ENCODE data around the gene AAK1. TPM values are rescaled to one million over a fixed set of nuclear protein-coding genes. Genes with fewer than 3 reads are reported as not detected.

The AAK1 gene
- polyA plus RNA-seq, 1 experiment, result 23.3 TPM

GRCh38 chr2:69639266-69639665 is 4.3 kb downstream of the AAK1 start:
- Histone ChIP-seq H3K36me3 (ENCODE audit: control insufficient read depth, insufficient read depth, low read length) (no peaks in the 10 kb centered on the region), H3K4me3 (ENCODE audit: low read depth, low read length) (no peak overlapping the region), H3K27me3 (ENCODE audit: control insufficient read depth, insufficient read depth, low read length) (no peaks in the 10 kb centered on the region)
- no peak for DNase-seq (ENCODE audit: low read depth)
- ChIA-PET POLR2A (no interaction called here), CTCF (interaction anchor here (1.1 to 2.2 kb wide), 2 partner anchors 56 to 85 kb away, joined by 3 to 7 read pairs; no protein-coding TSS in a partner anchor)
- no peak for TF ChIP-seq CTCF (IDR thresholded peaks at IDR 0.05; ENCODE audit: insufficient read depth, low read depth, low read length)

GRCh38 chr2:69638630-69639029 is 4.9 kb downstream of the AAK1 start:
- Histone ChIP-seq H3K27me3 (ENCODE audit: control insufficient read depth, insufficient read depth, low read length) (no peaks in the 10 kb centered on the region), H3K4me3 (ENCODE audit: low read depth, low read length) (no peak overlapping the region), H3K36me3 (ENCODE audit: control insufficient read depth, insufficient read depth, low read length) (no peaks in the 10 kb centered on the region)
- POLR2A ChIA-PET, result no interaction called here
- no peak for TF ChIP-seq CTCF (IDR thresholded peaks at IDR 0.05; ENCODE audit: insufficient read depth, low read depth, low read length)
- CTCF ChIA-PET, result interaction anchor here (2.2 kb wide), 1 partner anchor 86 kb away, joined by 7 read pairs; no protein-coding TSS in a partner anchor
- DNase-seq (ENCODE audit: low read depth), result no peak

- DNase-seq (ENCODE audit: low read depth), result no peak
- H3K4me3 ChIP-seq (ENCODE audit: low read depth, low read length), result no peak overlapping the region
- no peaks in the 10 kb centered on the region for H3K27me3 ChIP-seq (ENCODE audit: control insufficient read depth, insufficient read depth, low read length)
- ChIA-PET POLR2A (no interaction called here), CTCF (interaction anchor here (1.2 to 2.2 kb wide), 2 partner anchors 48 to 86 kb away, joined by 3 to 7 read pairs; no protein-coding TSS in a partner anchor)
- TF ChIP-seq CTCF (IDR thresholded peaks at IDR 0.05; ENCODE audit: insufficient read depth, low read depth, low read length), result no peak
- no peaks in the 10 kb centered on the region for H3K36me3 ChIP-seq (ENCODE audit: control insufficient read depth, insufficient read depth, low read length)
Observed at GRCh38 chr2:69637923-69638322, 5.6 kb downstream of the AAK1 start.

- no peak for TF ChIP-seq CTCF (IDR thresholded peaks at IDR 0.05; ENCODE audit: insufficient read depth, low read depth, low read length)
- Histone ChIP-seq H3K4me3 (ENCODE audit: low read depth, low read length) (no peak overlapping the region), H3K36me3 (ENCODE audit: control insufficient read depth, insufficient read depth, low read length) (no peaks in the 10 kb centered on the region; the same call in 1 of the 2 replicates), H3K27me3 (ENCODE audit: control insufficient read depth, insufficient read depth, low read length) (no peaks in the 10 kb centered on the region)
- DNase-seq (ENCODE audit: low read depth), result no peak
- POLR2A ChIA-PET, result no interaction called here
- CTCF ChIA-PET, result interaction anchor here (1.0 to 1.1 kb wide), 3 partner anchors 9 to 71 kb away, joined by 3 read pairs; no protein-coding TSS in a partner anchor
Observed at GRCh38 chr2:69636395-69636794, 7.1 kb downstream of the AAK1 start.

- no peak for DNase-seq (ENCODE audit: low read depth)
- no peak for TF ChIP-seq CTCF (IDR thresholded peaks at IDR 0.05; ENCODE audit: insufficient read depth, low read depth, low read length)
- POLR2A ChIA-PET, result no interaction called here
- no peaks in the 10 kb centered on the region; the same call in 1 of the 2 replicates for H3K36me3 ChIP-seq (ENCODE audit: control insufficient read depth, insufficient read depth, low read length)
- no peak overlapping the region for H3K4me3 ChIP-seq (ENCODE audit: low read depth, low read length)
- H3K27me3 ChIP-seq (ENCODE audit: control insufficient read depth, insufficient read depth, low read length), result no peaks in the 10 kb centered on the region
- CTCF ChIA-PET, result interaction anchor here (1.5 kb wide), 1 partner anchor 68 kb away, joined by 3 read pairs; no protein-coding TSS in a partner anchor
Observed at GRCh38 chr2:69635432-69635831, 8.1 kb downstream of the AAK1 start.

Measured in BJ (cell line).